ENCODE measurements around the gene IL3. TPM values are rescaled to one million over a fixed set of nuclear protein-coding genes. Genes with fewer than 3 reads are reported as not detected.

The IL3 gene
- total and polyA plus RNA-seq, 2 experiments from 2014 or later: not detected

- H3K36me3 ChIP-seq (ENCODE audit: insufficient read depth): no peaks in the 10 kb centered on the region; the same call in 1 of the 2 replicates
- no peak overlapping the region for H2AFZ ChIP-seq
- no peak overlapping the region for H3K27ac ChIP-seq (ENCODE audit: low read depth)
- no peaks in the 10 kb centered on the region for H3K27me3 Mint-ChIP-seq (ENCODE audit: insufficient read depth, low read depth, poor library complexity)
- H3K36me3 Mint-ChIP-seq (ENCODE audit: low read depth): no peaks in the 10 kb centered on the region
- no peaks in the 10 kb centered on the region for H3K9me3 Mint-ChIP-seq
- peaks cover 15% of the 10 kb centered on the region for H3K4me1 Mint-ChIP-seq
- no peak overlapping the region for H3K4me3 Mint-ChIP-seq
- ATAC-seq (no peak), DNase-seq (ENCODE audit: low spot score) (no peak)
- H3K4me1 ChIP-seq (ENCODE audit: insufficient read depth): 0 out of 2 replicates have a peak, but pooled peaks cover 14% of the 10 kb centered on the region
- no peaks in the 10 kb centered on the region for H3F3A ChIP-seq (replicated peaks; ENCODE audit: low read depth)
- no peak overlapping the region for H3K27ac Mint-ChIP-seq
- no peaks in the 10 kb centered on the region for H3K79me2 ChIP-seq (replicated peaks; ENCODE audit: insufficient read depth)
- no peaks in the 10 kb centered on the region for H3K9me2 ChIP-seq (ENCODE audit: insufficient read depth)
- H3K27me3 ChIP-seq (ENCODE audit: insufficient read depth): no peaks in the 10 kb centered on the region
- H3K4me3 ChIP-seq: no peak overlapping the region
- H3K4me2 ChIP-seq: no peak overlapping the region
- TF ChIP-seq EZH2 (IDR thresholded peaks at IDR 0.05; ENCODE audit: low read depth, unreplicated experiment) (no peak), NANOG (IDR thresholded peaks at IDR 0.05; ENCODE audit: borderline replicate concordance) (no peak), CREB1 (CRISPR knock-in tag; IDR thresholded peaks at IDR 0.05; ENCODE audit: low read depth) (no peak), POLR2AphosphoS5 (IDR thresholded peaks at IDR 0.05; ENCODE audit: low read depth) (no peak), CTCF (conservative IDR thresholded peaks at IDR 0.05; ENCODE audit: low read depth in 2 of 2) (no peak), STAT1 (IDR thresholded peaks at IDR 0.05; ENCODE audit: unreplicated experiment) (no peak), REST (IDR thresholded peaks at IDR 0.05; ENCODE audit: unreplicated experiment) (no peak)
- no peaks in the 10 kb centered on the region for H4K20me1 ChIP-seq (replicated peaks; ENCODE audit: insufficient read depth)
Observed at GRCh38 chr5:132050136-132050535, 10.3 kb upstream of the IL3 start.

- H3K4me1 Mint-ChIP-seq: peaks cover 13% of the 10 kb centered on the region
- H3K27ac Mint-ChIP-seq: no peak overlapping the region
- ATAC-seq: no peak
- TF ChIP-seq CREB1 (CRISPR knock-in tag; IDR thresholded peaks at IDR 0.05; ENCODE audit: low read depth) (no peak), STAT1 (IDR thresholded peaks at IDR 0.05; ENCODE audit: unreplicated experiment) (no peak), POLR2AphosphoS5 (IDR thresholded peaks at IDR 0.05; ENCODE audit: low read depth) (no peak), EZH2 (IDR thresholded peaks at IDR 0.05; ENCODE audit: low read depth, unreplicated experiment) (no peak), ZNF114 (CRISPR knock-in tag; IDR thresholded peaks at IDR 0.05) (no peak), NANOG (IDR thresholded peaks at IDR 0.05; ENCODE audit: borderline replicate concordance) (no peak), EZH2phosphoT487 (IDR thresholded peaks at IDR 0.05; ENCODE audit: unreplicated experiment) (no peak)
Observed at GRCh38 chr5:132050661-132051552, 9.5 kb upstream of the IL3 start.

More at GRCh38 chr5:132050661-132051552, 9.5 kb upstream of the IL3 start:
- Histone ChIP-seq H3K4me1 (ENCODE audit: insufficient read depth) (0 out of 2 replicates have a peak, but pooled peaks cover 13% of the 10 kb centered on the region), H3K4me2 (no peak overlapping the region), H3K9me2 (ENCODE audit: insufficient read depth) (no peaks in the 10 kb centered on the region), H3F3A (replicated peaks; ENCODE audit: low read depth) (no peaks in the 10 kb centered on the region), H3K27ac (ENCODE audit: low read depth) (no peak overlapping the region), H3K4me3 (no peak overlapping the region), H2AFZ (no peak overlapping the region), H3K27me3 (ENCODE audit: insufficient read depth) (no peaks in the 10 kb centered on the region), H3K36me3 (ENCODE audit: insufficient read depth) (no peaks in the 10 kb centered on the region; the same call in 1 of the 2 replicates), H3K79me2 (replicated peaks; ENCODE audit: insufficient read depth) (no peaks in the 10 kb centered on the region), H4K20me1 (replicated peaks; ENCODE audit: insufficient read depth) (no peaks in the 10 kb centered on the region)
- Mint-ChIP-seq H3K27me3 (ENCODE audit: insufficient read depth, low read depth, poor library complexity) (no peaks in the 10 kb centered on the region), H3K9me3 (no peaks in the 10 kb centered on the region), H3K36me3 (ENCODE audit: low read depth) (no peaks in the 10 kb centered on the region), H3K4me3 (no peak overlapping the region)
- no peak for DNase-seq (ENCODE audit: low spot score)

All from GM23338 (cell line).